ENCODE results near the gene SPRR5.

Gene SPRR5, protein sequence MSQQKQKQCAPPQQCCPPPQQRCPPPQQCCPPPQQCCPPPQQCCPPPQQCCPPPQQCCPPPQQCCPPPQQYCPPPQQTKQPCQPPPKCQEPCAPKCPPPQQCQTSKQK

DNA sequence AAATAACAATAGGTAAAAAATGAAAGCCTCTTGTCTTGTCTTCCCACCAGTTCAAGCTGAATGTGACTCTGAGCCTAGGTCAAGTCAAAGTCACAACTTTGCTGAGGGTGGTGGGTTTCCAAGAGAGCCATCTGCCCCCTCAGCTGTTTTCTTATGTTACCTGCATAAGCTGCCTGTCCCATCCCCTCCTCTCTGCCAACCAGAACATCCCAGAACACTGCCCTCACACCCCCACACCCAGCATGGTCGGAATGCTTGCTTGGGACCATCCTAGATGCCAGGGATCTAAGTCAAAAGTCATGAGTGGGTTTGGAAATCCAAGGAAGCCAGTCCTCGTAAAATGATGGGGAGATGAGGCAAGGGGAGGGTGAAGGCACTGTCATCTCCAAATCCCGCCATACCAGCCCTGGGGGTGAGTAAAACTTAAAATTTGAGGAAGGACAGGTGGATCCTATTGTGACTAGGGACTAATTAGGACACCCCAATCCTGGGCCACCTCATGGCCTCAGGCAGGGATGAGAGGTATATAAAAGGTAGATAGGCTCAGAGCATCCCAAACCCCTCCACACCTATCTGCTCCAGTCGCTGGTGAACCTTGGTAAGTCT is at the start of gene SPRR5:
SPRR5 (plus strand) TSS at position 556 of the 606 bp plus-strand sequence. CDS start 1,349 bp downstream, outside the sequence.
- DNase-seq = no peak

DNA sequence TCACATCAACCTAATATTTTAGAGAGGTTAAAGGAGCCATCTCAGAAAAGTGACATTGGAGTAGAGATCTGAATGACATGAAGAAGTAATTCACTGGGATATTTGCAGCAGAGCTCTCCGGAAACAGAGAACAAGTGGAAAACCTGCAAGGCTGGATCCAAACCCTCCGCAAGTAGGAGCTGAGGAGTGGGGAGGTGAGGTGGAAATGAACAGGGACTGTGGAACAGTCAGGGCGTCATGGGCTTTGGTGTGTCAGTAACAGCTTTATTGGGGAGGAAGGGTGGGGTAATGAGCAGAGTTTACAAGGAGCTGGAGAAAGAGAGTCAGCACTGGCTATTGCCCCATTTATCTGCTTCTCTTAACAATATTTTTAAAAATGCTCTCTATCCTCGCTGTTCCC is 48.0 kb upstream of the SPRR5 start:
- DNase-seq = no peak

DNA sequence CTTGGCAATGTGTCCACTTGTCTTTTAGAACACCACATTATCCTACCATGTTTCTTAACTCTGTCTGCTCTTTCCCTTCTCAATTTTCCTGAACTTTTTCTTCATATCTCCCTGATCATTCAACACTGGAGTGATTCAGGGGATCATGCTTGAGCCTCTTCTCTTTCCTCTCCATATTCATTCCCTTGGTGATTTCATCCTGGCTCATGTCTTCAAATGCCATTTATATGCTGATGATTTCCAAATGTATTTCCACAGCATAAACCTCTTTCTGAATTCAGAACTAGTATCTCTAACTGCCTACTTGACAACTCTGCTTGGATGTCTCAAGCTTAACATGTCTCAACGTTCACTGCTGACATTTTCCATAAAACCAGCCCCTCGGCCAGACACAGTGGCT is 47.1 kb upstream of the SPRR5 start:
- no peak for DNase-seq

DNA sequence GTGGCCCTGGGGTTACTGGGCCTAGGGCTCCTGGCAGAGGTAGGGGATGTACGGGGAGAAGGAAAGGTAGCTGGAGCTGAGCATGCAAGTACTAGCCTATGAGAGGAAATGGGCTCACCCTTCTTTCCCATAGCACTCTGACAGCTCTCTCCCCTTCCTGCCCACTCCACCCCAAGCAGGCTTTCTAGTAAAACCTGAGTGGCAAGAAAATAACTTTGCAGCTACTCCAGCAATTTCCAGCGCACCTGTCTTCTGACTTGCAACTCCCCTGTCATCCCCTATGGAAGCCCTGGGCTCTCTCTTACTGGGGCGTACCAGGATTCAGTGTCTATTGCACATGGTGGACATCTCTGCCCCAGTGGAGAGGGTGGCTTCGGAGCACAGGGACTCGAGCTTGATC is 45.4 kb upstream of the SPRR5 start:
- DNase-seq = no peak

DNA sequence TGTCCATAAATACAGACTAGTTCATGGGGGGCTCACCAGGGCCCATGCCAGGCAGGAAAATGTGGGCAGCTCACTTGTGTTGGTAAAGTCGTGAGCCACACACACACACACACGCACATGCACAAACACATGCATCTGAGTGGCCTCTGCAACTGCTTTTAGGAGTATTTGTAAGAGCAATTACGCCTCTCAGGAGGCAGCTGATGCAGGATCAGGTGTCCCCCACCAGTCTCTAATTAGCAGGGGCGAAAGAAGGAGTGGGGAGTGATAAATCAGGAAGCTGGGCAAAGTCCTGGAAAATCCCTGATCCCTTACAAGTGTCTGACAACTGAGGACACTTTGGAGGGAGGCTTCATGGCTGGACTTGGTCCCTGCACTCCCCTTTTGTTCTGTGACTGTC is 44.4 kb upstream of the SPRR5 start:
- DNase-seq = no peak

DNA sequence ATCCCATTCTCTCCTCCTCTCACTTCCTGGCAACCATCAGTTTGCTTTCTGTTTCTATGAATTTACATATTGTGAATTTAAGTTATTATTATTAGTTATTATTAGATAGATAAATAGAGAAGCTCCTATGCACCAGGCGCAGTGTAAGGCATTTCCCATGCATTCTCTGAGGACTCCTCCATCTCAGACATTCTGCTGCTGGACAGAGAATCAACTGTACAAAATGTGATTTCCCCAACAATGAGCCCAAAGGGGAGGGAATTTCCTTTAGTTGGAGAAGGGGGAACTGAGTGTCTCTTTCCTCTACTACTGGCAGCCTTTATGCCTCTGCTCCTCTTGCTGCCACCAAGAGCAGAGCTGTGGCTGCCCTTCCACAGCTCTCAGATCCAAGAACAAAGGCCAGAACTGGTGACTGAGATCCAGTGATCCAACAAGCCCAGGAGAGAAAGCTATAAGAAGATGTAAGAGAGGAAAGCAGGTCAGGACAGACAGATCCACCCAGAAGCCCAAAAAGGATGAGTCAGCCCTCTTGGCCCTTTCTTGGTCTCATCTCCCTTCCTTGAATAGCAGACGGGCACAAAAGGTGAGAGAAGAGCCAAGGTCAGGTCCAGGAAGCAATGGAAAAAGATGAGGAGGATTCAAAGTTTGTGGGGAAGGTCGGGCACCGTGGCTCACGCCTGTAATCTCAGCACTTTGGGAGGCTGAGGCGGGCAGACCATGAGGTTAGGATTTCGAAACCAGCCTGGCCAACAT is 42.1 kb upstream of the SPRR5 start:
- DNase-seq = no peak

DNA sequence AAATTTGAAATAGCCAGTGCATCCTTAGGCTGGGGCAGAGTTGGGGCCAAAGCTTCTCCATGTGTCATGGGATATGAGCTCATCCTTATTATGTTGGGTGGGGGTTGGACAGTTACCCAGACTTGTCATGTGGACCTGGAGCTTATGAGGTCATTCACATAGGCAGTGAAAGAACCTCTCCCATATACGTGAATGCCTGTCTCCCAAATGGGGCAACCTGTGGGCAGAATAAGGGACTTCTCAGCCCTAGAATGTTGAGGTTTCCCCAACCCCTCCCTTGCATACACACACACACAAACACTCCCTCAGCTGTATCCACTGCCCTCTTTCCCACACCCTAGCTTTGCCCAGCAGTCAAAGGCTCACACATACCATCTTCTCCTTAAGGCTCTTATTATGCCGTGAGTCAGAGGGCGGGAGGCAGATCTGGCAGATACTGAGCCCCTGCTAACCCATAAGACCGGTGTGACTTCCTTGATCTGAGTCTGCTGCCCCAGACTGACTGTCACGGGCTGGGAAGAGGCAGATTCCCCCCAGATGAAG is 40.9 kb upstream of the SPRR5 start:
- no peak for DNase-seq

DNA sequence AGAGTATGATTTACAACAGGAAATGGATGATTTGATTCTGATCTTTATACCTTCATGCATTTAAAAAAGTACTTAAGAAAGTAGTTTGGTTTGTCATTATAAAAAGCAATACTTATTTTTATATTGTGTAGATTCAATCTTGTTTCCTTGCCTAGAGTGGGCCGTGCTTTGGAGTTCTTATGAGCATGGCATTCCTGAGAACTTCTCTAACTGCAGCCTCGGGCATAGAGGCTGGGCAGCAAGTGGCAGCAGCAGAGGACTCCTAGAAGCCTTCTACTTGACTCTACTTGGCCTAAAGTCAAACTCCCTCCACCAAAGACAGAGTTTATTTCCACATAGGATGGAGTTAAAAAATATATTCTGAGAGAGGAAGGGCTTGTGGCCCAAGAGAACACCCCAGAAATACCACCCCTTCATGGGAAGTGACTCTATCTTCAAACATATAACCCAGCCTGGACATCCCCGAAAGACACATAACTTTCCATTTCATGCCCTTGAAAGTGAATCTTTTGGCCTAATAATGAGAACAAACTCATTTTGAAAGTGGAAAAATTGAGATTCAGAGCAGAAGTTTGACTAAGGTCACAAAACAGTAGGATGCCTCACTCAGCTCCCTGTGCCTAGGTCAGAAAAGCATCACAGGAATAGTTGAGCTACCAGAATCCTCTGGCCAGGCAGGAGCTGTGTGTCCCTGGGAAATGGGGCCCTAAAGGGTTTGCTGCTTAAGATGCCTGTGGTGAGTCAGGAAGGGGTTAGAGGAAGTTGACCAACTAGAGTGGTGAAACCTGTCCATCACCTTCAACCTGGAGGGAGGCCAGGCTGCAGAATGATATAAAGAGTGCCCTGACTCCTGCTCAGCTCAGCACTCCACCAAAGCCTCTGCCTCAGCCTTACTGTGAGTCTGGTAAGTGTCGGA is 39.1 kb upstream of the SPRR5 start, which contains the start of gene IVL:
IVL (plus strand) TSS at position 861 of the 916 bp plus-strand sequence. CDS start 1,252 bp downstream, outside the sequence.
- DNase-seq = no peak

DNA sequence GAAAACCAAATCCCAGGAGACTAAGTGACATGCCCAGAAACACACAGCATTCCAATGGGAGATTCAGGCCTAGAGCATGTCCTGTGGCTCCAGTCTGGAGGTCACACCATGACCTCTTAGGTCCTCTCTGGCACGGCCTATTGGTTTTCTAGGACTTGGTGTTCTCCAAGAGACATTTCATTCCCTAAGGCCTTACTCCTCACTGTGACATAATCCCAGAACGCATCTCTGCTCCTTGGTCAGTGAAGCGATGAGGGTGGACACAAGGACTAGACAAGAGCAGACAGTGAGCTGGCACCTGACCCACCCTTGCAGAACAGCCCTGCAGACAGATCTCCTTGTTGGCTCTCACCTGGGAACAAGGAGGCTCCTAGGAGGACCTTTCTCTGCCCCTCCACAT is 37.8 kb upstream of the SPRR5 start:
- no peak for DNase-seq

DNA sequence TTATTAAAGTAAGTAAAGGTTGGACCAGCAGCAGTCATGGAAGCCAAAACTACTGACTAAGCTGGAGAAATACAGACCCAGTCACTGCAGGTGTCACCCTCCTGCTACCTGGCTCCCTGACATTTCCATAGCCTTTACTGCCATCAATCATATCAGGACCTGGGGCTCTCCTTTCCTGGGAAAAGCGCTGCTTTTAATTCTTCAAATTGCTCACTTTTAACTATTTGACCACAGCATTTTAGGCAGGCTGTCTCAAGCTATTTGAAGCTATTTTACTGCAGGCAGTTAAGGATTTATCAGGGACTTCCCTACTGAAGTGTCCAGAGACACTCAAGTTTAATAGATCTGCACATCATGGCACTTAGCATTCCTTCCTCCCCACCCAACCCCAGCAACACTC is 34.5 kb upstream of the SPRR5 start:
- no peak for DNase-seq

DNA sequence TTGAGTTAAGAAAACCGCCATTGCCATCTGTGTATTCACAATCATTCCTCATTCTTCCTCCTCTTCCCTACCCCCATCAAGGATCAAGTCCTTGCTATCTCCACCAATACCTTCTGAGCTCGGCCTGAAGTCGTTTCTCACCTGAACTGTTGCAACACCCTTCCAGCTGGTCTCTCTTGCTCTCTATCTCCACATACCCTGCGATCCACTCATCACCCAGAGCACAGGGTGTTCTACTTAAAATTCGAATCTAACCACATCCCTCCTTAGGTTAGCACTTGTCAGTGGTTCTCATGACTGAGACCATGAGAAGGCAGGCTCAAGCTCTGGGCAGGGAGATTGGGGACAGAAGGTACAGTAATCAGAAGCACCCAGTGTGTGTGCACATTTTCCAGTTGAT is 34.1 kb upstream of the SPRR5 start:
- DNase-seq = no peak

DNA sequence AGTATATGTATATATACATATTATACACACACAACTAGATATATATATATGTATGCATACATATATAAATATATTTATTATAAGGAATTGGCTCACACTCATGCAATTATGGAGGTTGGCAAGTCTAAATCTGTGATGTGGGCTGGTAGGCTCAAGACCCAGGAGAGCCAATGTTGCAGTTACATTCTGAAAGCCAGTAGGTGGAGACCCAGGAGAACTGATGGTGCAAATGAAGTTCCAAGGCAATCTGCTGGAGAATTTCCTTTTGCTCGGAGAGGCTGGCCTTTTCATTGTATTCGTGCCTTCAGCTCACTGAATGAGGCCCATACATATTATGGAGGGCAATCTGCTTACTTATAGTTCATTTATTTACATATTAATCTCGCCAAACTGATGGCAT is 29.2 kb upstream of the SPRR5 start:
- DNase-seq = no peak

DNA sequence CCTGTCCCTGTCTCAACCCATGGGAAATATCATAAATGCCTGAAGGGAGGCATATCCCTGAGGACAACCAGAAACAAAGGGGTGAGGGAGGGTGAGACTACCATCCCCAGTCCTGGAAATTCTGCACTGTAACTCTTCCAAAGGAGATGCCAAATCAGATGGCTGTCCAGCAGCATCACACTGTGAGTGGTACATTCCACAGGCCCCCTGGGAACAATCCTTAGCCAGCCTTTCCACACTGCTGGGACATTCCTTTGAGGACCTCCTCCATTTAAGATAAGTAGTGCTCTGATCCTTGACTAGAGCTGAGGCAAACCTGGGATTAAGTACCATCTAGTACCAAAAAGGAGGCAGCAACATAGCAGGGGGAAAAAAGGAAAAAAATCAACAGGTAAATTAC is 27.9 kb upstream of the SPRR5 start:
- DNase-seq = no peak

DNA sequence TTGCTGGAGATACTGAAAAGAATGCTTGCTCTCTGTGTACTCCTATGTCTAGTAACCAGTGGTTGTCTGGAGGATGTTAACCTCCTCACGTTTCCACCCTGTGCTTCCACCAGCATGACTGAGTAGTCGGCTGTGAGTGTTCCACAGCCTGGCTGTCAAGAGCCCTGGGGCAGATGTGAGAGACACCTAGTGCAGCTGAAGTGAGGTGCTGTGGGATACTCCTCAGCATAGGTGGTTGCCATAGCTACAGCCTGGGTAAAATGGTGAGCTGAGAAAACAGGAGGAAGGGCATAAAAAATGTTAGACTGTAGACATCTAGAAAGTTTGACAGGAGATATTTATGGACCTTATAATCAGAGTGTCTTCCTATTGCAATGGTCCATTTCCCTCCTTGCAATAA is 22.8 kb upstream of the SPRR5 start:
- no peak for DNase-seq

DNA sequence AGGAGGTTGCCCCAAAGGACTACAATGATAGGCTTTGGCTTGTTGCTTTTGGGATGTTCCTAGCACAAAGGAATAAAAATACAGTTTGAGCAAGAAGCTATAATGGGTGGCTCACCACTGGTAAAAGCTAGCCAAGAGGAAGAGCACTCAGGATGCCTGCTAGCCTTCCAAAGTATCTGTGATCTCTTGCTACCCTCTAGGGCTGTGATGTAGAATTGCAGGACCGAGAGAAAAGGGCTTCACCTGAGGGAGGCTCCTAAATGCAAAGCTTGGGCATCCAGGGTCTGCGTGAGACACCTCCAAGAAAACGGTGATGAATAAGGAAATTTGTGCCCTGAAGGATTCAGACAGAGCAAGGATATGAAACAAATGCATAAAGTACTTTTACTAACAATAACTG is 20.9 kb upstream of the SPRR5 start:
- DNase-seq = no peak

DNA sequence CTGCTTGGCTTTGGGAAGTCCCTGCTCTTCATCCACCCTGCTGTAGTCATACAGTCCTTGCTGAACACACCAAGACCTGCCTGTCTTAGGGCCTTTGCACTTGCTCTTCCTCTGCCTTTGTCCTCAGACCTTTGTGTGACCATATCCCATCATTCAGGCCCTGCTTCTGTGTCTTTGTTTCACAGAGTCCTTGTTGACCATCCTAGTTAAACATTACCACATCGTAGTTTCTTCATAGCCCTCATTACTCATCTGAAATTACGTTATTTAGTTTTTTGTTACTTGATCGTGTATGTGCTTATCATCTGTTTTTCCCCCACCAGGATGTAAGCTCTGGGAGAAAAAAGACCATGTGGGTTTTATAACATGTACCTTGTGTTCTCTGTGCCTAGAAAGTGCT is 18.3 kb upstream of the SPRR5 start:
- DNase-seq = no peak

DNA sequence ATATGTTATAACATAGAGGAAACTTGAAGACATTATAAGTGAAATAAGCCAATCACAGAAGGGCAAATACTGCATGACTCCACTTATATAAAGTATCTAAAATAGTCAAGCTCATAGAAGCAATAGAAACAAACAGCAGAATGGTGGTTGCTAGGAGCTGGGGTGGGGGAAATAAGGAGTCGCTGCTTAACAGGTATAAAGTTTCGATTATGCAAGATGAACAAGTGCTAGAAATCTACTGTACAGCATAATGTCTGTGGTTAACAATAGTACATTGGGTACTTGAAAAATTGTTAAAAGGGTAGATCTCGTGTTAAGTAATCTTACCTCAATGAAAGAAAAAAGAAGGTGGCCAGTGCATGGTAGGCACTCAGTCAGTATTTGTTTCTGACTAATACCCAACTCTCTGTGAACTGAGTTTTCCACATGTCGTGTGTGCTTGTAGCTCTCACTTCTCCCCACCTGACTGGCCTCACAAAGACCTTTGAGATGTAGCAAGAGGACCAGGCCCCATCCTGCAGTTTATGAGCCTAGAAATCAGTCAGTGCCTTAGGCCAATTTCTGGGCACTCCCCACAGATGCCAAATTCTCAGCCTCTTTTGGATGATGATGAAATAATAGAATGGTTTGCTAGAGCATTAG is 14.7 kb upstream of the SPRR5 start:
- no peak for DNase-seq

DNA sequence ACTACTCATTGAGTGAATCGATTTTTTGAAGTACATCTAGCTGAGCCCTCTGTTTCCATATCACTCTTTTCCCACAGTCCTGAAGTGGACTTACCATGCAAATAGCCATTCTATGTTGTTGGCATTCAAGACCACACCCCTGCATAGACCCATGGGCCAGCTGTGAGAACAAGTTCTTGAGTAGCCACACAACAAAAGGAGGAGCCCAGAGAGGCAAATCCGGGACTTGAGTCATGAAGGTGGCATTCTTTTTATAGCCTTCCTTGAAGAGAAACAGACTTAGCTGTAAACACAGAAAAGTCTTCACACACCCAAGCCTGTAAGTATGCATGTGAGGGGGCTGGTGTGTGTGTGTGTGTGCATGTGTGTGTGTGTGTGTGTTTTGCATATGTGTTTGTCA is 13.8 kb upstream of the SPRR5 start:
- DNase-seq = no peak

DNA sequence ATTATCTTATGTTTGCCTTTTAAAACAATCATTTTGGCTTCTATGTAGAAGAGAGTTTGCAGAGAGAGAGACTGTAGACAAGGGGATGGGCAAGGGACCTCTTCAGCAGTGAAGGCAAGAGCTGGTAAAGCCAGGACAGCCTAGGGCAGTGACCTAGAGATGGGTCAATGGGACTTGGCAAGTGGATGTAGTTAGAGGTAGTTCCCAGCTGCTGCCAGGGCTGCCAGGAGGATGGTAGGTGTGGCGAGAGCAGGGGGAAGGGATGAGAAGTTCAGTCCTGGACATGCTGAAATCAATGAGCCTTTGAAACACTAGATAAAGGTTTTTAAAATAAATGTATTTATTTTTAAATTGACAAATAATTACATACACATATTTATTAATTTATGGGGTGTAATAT is 6.4 kb upstream of the SPRR5 start:
- DNase-seq = no peak

DNA sequence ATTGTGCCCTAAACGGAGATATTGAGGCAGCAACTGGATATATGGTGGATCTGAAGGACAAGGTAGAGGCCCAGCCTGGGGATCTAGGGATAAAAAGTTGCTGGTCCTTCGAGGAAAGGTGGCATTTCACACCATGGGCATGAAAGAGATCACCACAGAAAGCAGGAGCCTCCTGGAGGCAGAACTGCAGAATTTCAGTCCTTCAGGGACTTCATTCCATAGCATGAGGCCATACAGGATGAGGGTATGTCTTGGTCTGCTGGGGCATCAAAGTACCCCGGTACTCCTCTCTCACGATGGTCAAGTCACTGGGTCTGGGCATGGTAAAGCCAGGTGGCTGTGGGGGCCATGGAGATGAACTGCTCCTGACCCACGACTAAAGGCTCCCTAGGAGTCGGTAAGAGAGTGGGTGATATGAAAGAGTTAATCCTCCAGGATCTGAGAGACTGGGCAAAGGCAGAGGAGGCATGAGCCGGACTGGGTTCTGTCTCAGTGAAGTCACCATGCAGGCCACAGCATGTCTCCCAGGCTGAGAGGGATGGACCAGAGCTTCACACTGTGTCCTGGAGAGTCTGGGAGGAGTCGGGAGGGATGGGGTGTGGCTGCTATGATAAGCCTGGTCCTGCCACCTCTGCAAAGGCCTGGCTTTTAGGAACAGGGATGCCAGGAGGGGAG is 5.8 kb upstream of the SPRR5 start:
- DNase-seq = no peak

DNA sequence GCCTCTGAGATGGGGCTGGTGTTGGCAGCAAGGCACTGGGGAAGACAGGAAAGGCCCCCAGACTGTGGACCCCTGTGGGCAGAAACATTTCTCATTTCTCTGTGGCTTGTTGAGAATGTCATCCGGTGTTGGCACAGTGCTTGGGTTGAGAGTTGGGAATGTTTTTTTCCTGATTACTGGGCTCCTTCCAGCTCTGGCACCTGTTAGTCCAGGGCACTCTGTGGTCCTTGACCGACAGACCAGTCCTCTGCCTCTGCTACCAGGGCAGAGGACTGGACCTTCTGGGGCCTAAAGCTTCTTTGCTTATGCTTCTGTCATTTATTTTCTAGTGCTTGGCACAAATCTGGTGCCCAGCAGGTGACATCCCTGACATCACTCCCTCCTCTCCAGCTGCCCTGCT is 4.8 kb upstream of the SPRR5 start:
- DNase-seq = no peak

DNA sequence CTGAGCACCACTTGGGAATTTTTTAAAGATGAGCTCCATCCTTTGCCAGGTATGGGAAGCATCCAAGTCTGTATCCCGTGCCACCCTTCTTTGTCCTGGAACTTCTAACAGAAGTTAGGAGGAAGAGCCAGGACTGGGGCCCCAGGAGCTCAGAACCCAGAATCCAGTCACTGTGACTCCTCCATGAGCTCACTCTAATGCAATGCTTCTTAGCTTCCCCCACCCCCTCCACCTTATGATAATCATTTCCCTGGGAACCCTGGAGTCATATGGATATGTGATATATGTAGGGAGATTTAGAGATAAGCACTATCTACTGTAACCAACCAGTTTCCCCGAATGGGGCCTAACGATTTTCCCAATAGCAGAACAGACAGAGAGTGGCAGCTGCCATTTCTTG is 758 bp upstream of the SPRR5 start:
- DNase-seq = no peak

Measured in CD4-positive, alpha-beta T cell treated with Interleukin-6 for 4 hours (primary cell).